Esophagus squamous epithelium (tissue), 5 donors: Measurements from ENCODE around the gene PLAC1. TPM values are rescaled to one million over a fixed set of nuclear protein-coding genes. Genes with fewer than 3 reads are reported as not detected.

ENCODE experiments used
- DNase-seq: peaks from one replicate; lab custom pipeline; 2025; lab: John Stamatoyannopoulos, UW
- H3K27ac ChIP-seq, 4 donors: fragments of 200-600 bp; sonication (generic); one replicate each; pipeline ENCODE4 v1.5.1; 2016 to 2019; ENCODE audit warnings: mild to moderate bottlenecking in 1 of 4
- H3K27me3 ChIP-seq, 4 donors: fragments of 200-600 bp; sonication (generic); 1 replicate in 3 of 4; 2 replicates in 1 of 4; pipeline versions ENCODE4 v1.5.1 to v1.6.0; 2017 to 2021; ENCODE audit warnings: antibody characterized with exemption in 1 of 4
- H3K36me3 ChIP-seq, 3 donors: fragments of 200-600 bp; sonication (generic); one replicate each; pipeline ENCODE4 v1.5.1; 2016 to 2019
- H3K4me1 ChIP-seq, 3 donors: fragments of 200-600 bp; sonication (generic); one replicate each; pipeline ENCODE4 v1.5.1; 2017 to 2019
- H3K4me3 ChIP-seq, 4 donors: fragments of 200-600 bp; sonication (generic); 1 replicate in 3 of 4; 2 replicates in 1 of 4; pipeline ENCODE4 v1.5.1; 2016 to 2019; ENCODE audit warnings: mild to moderate bottlenecking in 2 of 4, moderate library complexity in 1 of 4
- H3K9me3 ChIP-seq, 3 donors: fragments of 200-600 bp; sonication (generic); one replicate each; pipeline ENCODE4 v1.5.1; 2016 to 2019
- CTCF ChIP-seq, 6 experiments: fragments of 450-650 bp in 4 of 6; fragments of 200-600 bp in 2 of 6; sonication (generic) in 2 of 6; IDR thresholded peaks; one replicate each; pipeline ENCODE4 v1.5.1; 2016 to 2019; ENCODE audit warnings: antibody characterized with exemption in 6 of 6, mild to moderate bottlenecking in 4 of 6, moderate library complexity in 4 of 6
- POLR2A ChIP-seq, 4 donors: fragments of 450-650 bp; IDR thresholded peaks; one replicate each; pipeline ENCODE4 v1.6.1; 2017; ENCODE audit warnings: antibody characterized with exemption in 4 of 4, mild to moderate bottlenecking in 4 of 4, moderate library complexity in 3 of 4
- WGBS, 2 donors: methylation state at CpG; one replicate each; pipeline ENCODE4 v1.1.5; 2018; 5-methylcytosine and 5-hydroxymethylcytosine counted together
- intact Hi-C: fragments of 100-400 bp; cut with DNase I; formaldehyde crosslinking; loops from one replicate; pipeline ENCODE4 v1.15.0; 2022
- total RNA-seq, 4 donors: library from RNA; depleted of rRNA; stranded (reverse); fragments of >200 nt; gene quantifications; one replicate each; pipeline ENCODE4 v1.1.0, GENCODE V29; 2016
- donor health status: DM: yes; HTN: yes; CAD: no.

The PLAC1 gene
- total RNA-seq, 4 donors from 2014 or later = 0.38 TPM; not detected in 3

- no peak for DNase-seq
- H3K4me3 ChIP-seq = peak overlapping the region; percentile 31 to 61 (median 44)
- no peaks in the 10 kb centered on the region for H3K9me3 ChIP-seq
- H3K27ac ChIP-seq = peak overlapping the region in 3 of 4 donors; percentile 11 to 73 (median 15)
- TF ChIP-seq CTCF (IDR thresholded peaks at IDR 0.05) = no peak
- no peak for TF ChIP-seq POLR2A (IDR thresholded peaks at IDR 0.05)
- no peaks in the 10 kb centered on the region for H3K36me3 ChIP-seq
- H3K4me1 ChIP-seq = peaks cover 0 to 43% (median 5%) of the 10 kb centered on the region in 3 donors
- H3K27me3 ChIP-seq = peaks cover 0 to 100% (median 33%) of the 10 kb centered on the region in 4 donors
- intact Hi-C loops = no loop called here
- WGBS, 2 donors = 8 to 36% methylated on average over 30 to 33 of the region's 33 CpGs
These were observed 109.7 kb downstream of the PLAC1 start for GRCh38 chrX:134548257-134549201.

GRCh38 chrX:134547047-134547679 lies 111.1 kb downstream of the PLAC1 start:
- no peak for DNase-seq
- H3K4me1 ChIP-seq = peaks cover 0 to 43% (median 5%) of the 10 kb centered on the region in 3 donors
- TF ChIP-seq CTCF (IDR thresholded peaks at IDR 0.05) (no peak), POLR2A (IDR thresholded peaks at IDR 0.05) (no peak)
- peaks cover 0 to 94% (median 30%) of the 10 kb centered on the region in 4 donors for H3K27me3 ChIP-seq
- H3K9me3 ChIP-seq = no peaks in the 10 kb centered on the region
- WGBS, 2 donors = 60 to 63% methylated on average over 7 of the region's 7 CpGs
- intact Hi-C loops = no loop called here
- H3K27ac ChIP-seq = no peak overlapping the region
- H3K36me3 ChIP-seq = no peaks in the 10 kb centered on the region
- no peak overlapping the region for H3K4me3 ChIP-seq

- intact Hi-C loops = no loop called here
- DNase-seq = no peak
- Histone ChIP-seq H3K4me3 (no peak overlapping the region), H3K9me3 (no peaks in the 10 kb centered on the region), H3K4me1 (peaks cover 0 to 38% (median 5%) of the 10 kb centered on the region in 3 donors), H3K27me3 (peaks cover 0 to 84% (median 28%) of the 10 kb centered on the region in 4 donors), H3K27ac (no peak overlapping the region), H3K36me3 (no peaks in the 10 kb centered on the region)
- TF ChIP-seq CTCF (IDR thresholded peaks at IDR 0.05) (no peak), POLR2A (IDR thresholded peaks at IDR 0.05) (no peak)
- WGBS, 2 donors = 80 to 81% methylated on average over 1 to 22 of the region's 35 CpGs
These were observed 112.1 kb downstream of the PLAC1 start for GRCh38 chrX:134546187-134546586.

GRCh38 chrX:134545510-134545909 lies 112.8 kb downstream of the PLAC1 start:
- Histone ChIP-seq H3K9me3 (no peaks in the 10 kb centered on the region), H3K27me3 (peaks cover 0 to 77% (median 27%) of the 10 kb centered on the region in 4 donors), H3K27ac (no peak overlapping the region), H3K4me1 (peaks cover 0 to 32% (median 0%) of the 10 kb centered on the region in 3 donors), H3K4me3 (no peak overlapping the region), H3K36me3 (no peaks in the 10 kb centered on the region)
- DNase-seq = no peak
- TF ChIP-seq POLR2A (IDR thresholded peaks at IDR 0.05) (no peak), CTCF (IDR thresholded peaks at IDR 0.05) (no peak)
- intact Hi-C loops = no loop called here
- 71% methylated on average over 8 of the region's 20 CpGs; no CpG with 5 or more reads in 1 of the 2 donors for WGBS, 2 donors
